ENCODE measurements around the gene CEP164.
A peak's percentile ranks its signal among the peaks of the same experiment; 100 is the strongest.

Gene CEP164

GRCh38 chr11:117327567-117328374 is at the start of gene CEP164:
CEP164 (plus strand) TSS chr11:117327854; CDS start chr11:117338587, 10,733 bp downstream.
- peak; percentile 97 for DNase-seq

GRCh38 chr11:117278347-117278746 is 49.3 kb upstream of the CEP164 start:
- no peak for DNase-seq

- DNase-seq, result no peak
Measured at GRCh38 chr11:117279711-117280376, 47.8 kb upstream of the CEP164 start.

- no peak for DNase-seq
Measured at GRCh38 chr11:117281159-117281558, 46.5 kb upstream of the CEP164 start.

- no peak for DNase-seq
Measured at GRCh38 chr11:117281869-117282268, 45.8 kb upstream of the CEP164 start.

GRCh38 chr11:117282956-117283355 is 44.7 kb upstream of the CEP164 start:
- DNase-seq, result no peak

- no peak for DNase-seq
Measured at GRCh38 chr11:117284053-117284452, 43.6 kb upstream of the CEP164 start.

- no peak for DNase-seq
Measured at GRCh38 chr11:117286588-117286987, 41.1 kb upstream of the CEP164 start.

- DNase-seq, result no peak
Measured at GRCh38 chr11:117287668-117288067, 40.0 kb upstream of the CEP164 start.

- no peak for DNase-seq
Measured at GRCh38 chr11:117289795-117290194, 37.9 kb upstream of the CEP164 start.

GRCh38 chr11:117290809-117291396 is 36.8 kb upstream of the CEP164 start, which contains the start of gene BACE1-AS:
BACE1-AS (plus strand) TSS chr11:117291346.
- no peak for DNase-seq

- no peak for DNase-seq
Measured at GRCh38 chr11:117292616-117293015, 35.0 kb upstream of the CEP164 start.

GRCh38 chr11:117295438-117296137 is 32.1 kb upstream of the CEP164 start:
- no peak for DNase-seq

GRCh38 chr11:117296881-117297280 is 30.8 kb upstream of the CEP164 start:
- no peak for DNase-seq

- DNase-seq, result no peak
Measured at GRCh38 chr11:117298195-117298594, 29.5 kb upstream of the CEP164 start.

GRCh38 chr11:117299351-117300282 is 28.0 kb upstream of the CEP164 start:
- no peak for DNase-seq

GRCh38 chr11:117300283-117300663 is 27.4 kb upstream of the CEP164 start:
- no peak for DNase-seq

GRCh38 chr11:117300773-117301172 is 26.9 kb upstream of the CEP164 start:
- no peak for DNase-seq

GRCh38 chr11:117302228-117302627 is 25.4 kb upstream of the CEP164 start:
- no peak for DNase-seq

- no peak for DNase-seq
Measured at GRCh38 chr11:117303101-117303500, 24.6 kb upstream of the CEP164 start.

GRCh38 chr11:117303646-117304315 is 23.9 kb upstream of the CEP164 start:
- DNase-seq, result no peak

- DNase-seq, result no peak
Measured at GRCh38 chr11:117305145-117305544, 22.5 kb upstream of the CEP164 start.

Data from 8988T (cell line).